Measurements from ENCODE around the gene PALLD. TPM values are rescaled to one million over a fixed set of nuclear protein-coding genes. Genes with fewer than 3 reads are reported as not detected.

PALLD gene
- total RNA-seq, 1 experiment from 2014 or later, result 26.7 TPM

DNA sequence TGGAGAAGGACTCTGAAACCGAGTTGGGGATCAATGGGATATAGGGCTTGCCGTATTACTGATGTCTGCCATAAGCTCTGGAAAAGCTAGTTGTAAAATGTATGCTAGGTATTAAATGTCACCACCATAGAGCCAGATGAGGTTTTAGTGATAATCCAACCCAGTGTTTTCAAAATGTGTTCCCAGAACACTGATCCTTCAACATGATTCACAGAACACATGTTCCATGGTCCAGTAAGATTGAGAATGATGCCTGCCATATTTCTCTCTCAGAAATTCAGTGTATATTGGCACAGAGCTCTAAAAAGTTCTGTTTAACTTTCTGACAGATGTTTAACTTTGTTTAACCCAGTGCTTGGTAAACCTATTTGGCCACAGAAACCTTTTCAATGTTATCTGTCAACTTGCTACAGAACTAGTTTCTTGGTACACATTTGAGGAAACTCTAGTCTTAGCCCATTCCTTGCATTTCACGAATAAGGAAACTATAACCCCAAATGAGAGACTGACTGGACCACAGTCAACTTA, 160.2 kb downstream of the PALLD start:
- DNase-seq, result no peak
- no peaks in the 10 kb centered on the region for H4K20me1 ChIP-seq (ENCODE audit: low read length)
- peaks cover 39% of the 10 kb centered on the region for H3K4me1 ChIP-seq (ENCODE audit: insufficient read depth, low read length)
- ChIA-PET CTCF (interaction anchor here (0.6 kb wide), 1 partner anchor 208 kb away, joined by 4 read pairs; no protein-coding TSS in a partner anchor), POLR2A (ENCODE audit: unreplicated experiment) (no interaction called here)
- H3F3A ChIP-seq (ENCODE audit: low read length, unreplicated experiment), result no peaks in the 10 kb centered on the region
- H3K4me2 ChIP-seq (ENCODE audit: low read length), result peak overlapping the region; percentile 35; the same call in 1 of the 2 replicates
- H3K9me3 ChIP-seq (ENCODE audit: low read length), result no peaks in the 10 kb centered on the region
- no peaks in the 10 kb centered on the region for H3K36me3 ChIP-seq (ENCODE audit: low read depth, low read length)
- H3K9ac ChIP-seq (ENCODE audit: low read length), result no peak overlapping the region
- no peak overlapping the region for H2AFZ ChIP-seq (ENCODE audit: low read length)
- intact Hi-C loops (cut with micrococcal nuclease), result no loop called here
- TF ChIP-seq EZH2phosphoT487 (IDR thresholded peaks at IDR 0.05; ENCODE audit: borderline replicate concordance, low read length), result no peak
- TF ChIP-seq EZH2 (IDR thresholded peaks at IDR 0.05; ENCODE audit: low read length, unreplicated experiment), result no peak
- TF ChIP-seq, protein P1, sequence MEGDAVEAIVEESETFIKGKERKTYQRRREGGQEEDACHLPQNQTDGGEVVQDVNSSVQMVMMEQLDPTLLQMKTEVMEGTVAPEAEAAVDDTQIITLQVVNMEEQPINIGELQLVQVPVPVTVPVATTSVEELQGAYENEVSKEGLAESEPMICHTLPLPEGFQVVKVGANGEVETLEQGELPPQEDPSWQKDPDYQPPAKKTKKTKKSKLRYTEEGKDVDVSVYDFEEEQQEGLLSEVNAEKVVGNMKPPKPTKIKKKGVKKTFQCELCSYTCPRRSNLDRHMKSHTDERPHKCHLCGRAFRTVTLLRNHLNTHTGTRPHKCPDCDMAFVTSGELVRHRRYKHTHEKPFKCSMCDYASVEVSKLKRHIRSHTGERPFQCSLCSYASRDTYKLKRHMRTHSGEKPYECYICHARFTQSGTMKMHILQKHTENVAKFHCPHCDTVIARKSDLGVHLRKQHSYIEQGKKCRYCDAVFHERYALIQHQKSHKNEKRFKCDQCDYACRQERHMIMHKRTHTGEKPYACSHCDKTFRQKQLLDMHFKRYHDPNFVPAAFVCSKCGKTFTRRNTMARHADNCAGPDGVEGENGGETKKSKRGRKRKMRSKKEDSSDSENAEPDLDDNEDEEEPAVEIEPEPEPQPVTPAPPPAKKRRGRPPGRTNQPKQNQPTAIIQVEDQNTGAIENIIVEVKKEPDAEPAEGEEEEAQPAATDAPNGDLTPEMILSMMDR (conservative IDR thresholded peaks at IDR 0.05; ENCODE audit: low read depth, low read length), result no peak
- ATAC-seq, result no peak
- peaks cover 47% of the 10 kb centered on the region for H3K79me2 ChIP-seq (ENCODE audit: low read length)
- H3K27ac ChIP-seq (ENCODE audit: low read length), result peak overlapping the region; percentile 44
- no peaks in the 10 kb centered on the region for H3K27me3 ChIP-seq (ENCODE audit: low read length)
- H3K4me3 ChIP-seq (ENCODE audit: low read length), result no peak overlapping the region
- H3K9me2 ChIP-seq (replicated peaks; ENCODE audit: low read length), result no peaks in the 10 kb centered on the region
- BruUV-seq (replicated peaks), result no TSS peak

DNA sequence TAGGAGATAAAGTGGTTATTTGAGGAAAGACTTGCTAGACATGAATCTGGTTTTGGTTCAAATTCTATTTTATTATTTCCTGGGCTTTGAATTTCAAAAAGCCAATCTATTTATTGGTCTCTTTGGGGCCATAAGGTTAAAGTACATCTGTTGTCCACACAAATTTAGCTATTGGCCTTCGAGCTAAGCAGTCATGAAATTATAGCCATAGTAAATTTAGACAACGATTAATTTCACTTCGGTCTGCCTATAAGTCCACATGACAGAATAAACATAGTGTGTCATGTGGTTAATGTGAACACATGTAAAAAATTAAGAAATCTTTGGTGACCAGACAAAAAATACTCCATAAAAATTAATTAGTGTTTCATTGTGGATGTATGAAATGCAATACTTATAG, 161.9 kb downstream of the PALLD start:
- CTCF ChIA-PET, result no interaction called here
- intact Hi-C loops (cut with micrococcal nuclease), result no loop called here
- ATAC-seq (no peak), DNase-seq (no peak)
- Histone ChIP-seq H3K4me2 (ENCODE audit: low read length) (no peak overlapping the region), H3K9me3 (ENCODE audit: low read length) (no peaks in the 10 kb centered on the region), H3K79me2 (ENCODE audit: low read length) (peaks cover 45% of the 10 kb centered on the region), H3K9me2 (replicated peaks; ENCODE audit: low read length) (no peaks in the 10 kb centered on the region), H3K9ac (ENCODE audit: low read length) (no peak overlapping the region), H3K27me3 (ENCODE audit: low read length) (no peaks in the 10 kb centered on the region), H3K36me3 (ENCODE audit: low read depth, low read length) (no peaks in the 10 kb centered on the region), H3F3A (ENCODE audit: low read length, unreplicated experiment) (no peaks in the 10 kb centered on the region), H2AFZ (ENCODE audit: low read length) (no peak overlapping the region), H3K4me3 (ENCODE audit: low read length) (no peak overlapping the region), H4K20me1 (ENCODE audit: low read length) (no peaks in the 10 kb centered on the region), H3K27ac (ENCODE audit: low read length) (no peak overlapping the region), H3K4me1 (ENCODE audit: insufficient read depth, low read length) (peaks cover 56% of the 10 kb centered on the region)
- POLR2A ChIA-PET (ENCODE audit: unreplicated experiment), result no interaction called here
- no TSS peak for BruUV-seq (replicated peaks)
- TF ChIP-seq, protein P1 (conservative IDR thresholded peaks at IDR 0.05; ENCODE audit: low read depth, low read length), result no peak
- TF ChIP-seq EZH2 (IDR thresholded peaks at IDR 0.05; ENCODE audit: low read length, unreplicated experiment) (no peak), EZH2phosphoT487 (IDR thresholded peaks at IDR 0.05; ENCODE audit: borderline replicate concordance, low read length) (no peak)

DNA sequence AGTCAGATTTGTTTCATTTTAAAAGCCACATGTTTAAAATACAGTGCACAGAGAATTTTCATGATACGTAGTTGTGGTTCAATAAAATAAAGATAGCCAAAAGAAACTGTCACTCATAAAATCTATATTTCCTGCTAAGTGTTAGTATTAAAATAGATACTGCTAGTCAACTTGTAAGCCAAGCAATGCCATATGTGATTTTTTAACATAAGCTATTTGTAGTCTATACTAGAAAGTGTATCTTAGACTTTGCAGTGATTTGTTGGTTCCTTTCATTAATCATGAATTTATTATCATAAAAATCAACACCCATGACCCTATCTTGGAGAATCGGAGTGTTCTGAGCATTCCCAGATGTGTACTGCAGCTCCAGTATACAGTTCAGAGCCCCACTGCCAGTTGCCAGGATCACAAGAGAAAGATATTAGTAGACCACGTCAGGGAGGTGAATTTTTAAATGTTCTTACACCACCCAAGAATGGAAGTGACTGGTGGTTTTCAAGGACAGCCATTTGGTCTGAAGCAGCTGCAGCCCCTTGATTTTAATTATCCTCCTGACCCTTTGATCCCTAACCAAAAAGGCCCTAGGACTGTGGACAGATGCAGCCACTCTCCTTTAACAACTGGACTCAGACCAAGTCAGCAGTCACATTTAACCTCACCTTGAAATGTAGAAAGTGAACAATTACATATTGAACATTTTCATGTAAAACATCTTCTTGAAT, 163.1 kb downstream of the PALLD start:
- Histone ChIP-seq H3K9me2 (replicated peaks; ENCODE audit: low read length) (no peaks in the 10 kb centered on the region), H2AFZ (ENCODE audit: low read length) (no peak overlapping the region), H4K20me1 (ENCODE audit: low read length) (no peaks in the 10 kb centered on the region), H3K4me1 (ENCODE audit: insufficient read depth, low read length) (peaks cover 56% of the 10 kb centered on the region), H3K4me2 (ENCODE audit: low read length) (no peak overlapping the region), H3F3A (ENCODE audit: low read length, unreplicated experiment) (no peaks in the 10 kb centered on the region), H3K27me3 (ENCODE audit: low read length) (no peaks in the 10 kb centered on the region), H3K4me3 (ENCODE audit: low read length) (no peak overlapping the region), H3K36me3 (ENCODE audit: low read depth, low read length) (no peaks in the 10 kb centered on the region), H3K27ac (ENCODE audit: low read length) (no peak overlapping the region), H3K9me3 (ENCODE audit: low read length) (no peaks in the 10 kb centered on the region), H3K79me2 (ENCODE audit: low read length) (peaks cover 53% of the 10 kb centered on the region), H3K9ac (ENCODE audit: low read length) (no peak overlapping the region)
- ATAC-seq (no peak), DNase-seq (no peak)
- TF ChIP-seq EZH2 (IDR thresholded peaks at IDR 0.05; ENCODE audit: low read length, unreplicated experiment), result no peak
- TF ChIP-seq, protein P1 (conservative IDR thresholded peaks at IDR 0.05; ENCODE audit: low read depth, low read length), result no peak
- no peak for TF ChIP-seq EZH2phosphoT487 (IDR thresholded peaks at IDR 0.05; ENCODE audit: borderline replicate concordance, low read length)
- CTCF ChIA-PET, result no interaction called here
- no TSS peak for BruUV-seq (replicated peaks)
- intact Hi-C loops (cut with micrococcal nuclease), result no loop called here
- POLR2A ChIA-PET (ENCODE audit: unreplicated experiment), result no interaction called here
